ENCODE data around the gene TNFRSF11A.

DNA sequence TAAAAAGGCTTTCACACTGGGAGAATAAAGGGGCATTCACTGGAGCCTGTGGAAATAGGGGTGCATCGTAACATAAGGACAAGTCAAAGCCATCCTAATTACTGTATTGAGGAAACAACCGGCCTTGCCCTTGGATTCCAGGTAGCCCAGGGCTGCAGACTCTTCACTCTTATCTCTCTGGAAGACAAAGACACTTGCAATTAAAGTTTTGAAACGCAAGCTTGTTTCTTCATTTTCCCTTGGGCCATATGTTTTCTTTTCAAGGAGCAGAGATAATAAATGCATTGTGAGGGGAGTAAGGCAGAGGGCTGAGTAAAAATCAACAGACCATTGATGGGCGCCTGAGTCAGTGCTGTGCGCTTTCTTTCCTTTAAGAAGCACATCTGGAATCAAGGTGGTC, 11.5 kb downstream of the TNFRSF11A start:
- TF ChIP-seq CTCF (IDR thresholded peaks at IDR 0.05) (no peak), EZH2 (IDR thresholded peaks at IDR 0.05; ENCODE audit: borderline replicate concordance, insufficient read depth, low read depth, low read length, poor library complexity, severe bottlenecking) (no peak)

All from B cell (primary cell).